WTC11 (cell line): ENCODE measurements around the gene PRKCZ.

Experiments
- JAZF1 ChIP-seq: fragments of 250-450 bp; sonication (Bioruptor Pico); IDR thresholded peaks from 2 replicates; pipeline ENCODE4 v1.9.0; 2021; ENCODE audit warnings: moderate library complexity, mild to moderate bottlenecking, inconsistent platforms
- RORB ChIP-seq: fragments of 250-450 bp; sonication (Bioruptor Pico); IDR thresholded peaks from 2 replicates; pipeline ENCODE4 v1.9.0; 2021; ENCODE audit warnings: mild to moderate bottlenecking
- SMAD4 ChIP-seq: sonication (generic); formaldehyde crosslinking; IDR thresholded peaks from 2 replicates; pipeline ENCODE4 v1.8.0; 2022; ENCODE audit warnings: mild to moderate bottlenecking, missing genetic modification reagents
- TCF7 ChIP-seq: sonication (generic); formaldehyde crosslinking; IDR thresholded peaks from 2 replicates; pipeline ENCODE4 v1.8.0; 2022; ENCODE audit warnings: mild to moderate bottlenecking, low read depth, missing genetic modification reagents, moderate library complexity
- ZNF121 ChIP-seq: sonication (generic); formaldehyde crosslinking; IDR thresholded peaks from 2 replicates; pipeline ENCODE4 v1.8.0; 2023; ENCODE audit warnings: missing genetic modification reagents
- ZNF138 ChIP-seq: sonication (generic); formaldehyde crosslinking; conservative IDR thresholded peaks from 2 replicates; pipeline ENCODE4 v1.8.1; 2022; ENCODE audit warnings: mild to moderate bottlenecking, moderate library complexity, missing genetic modification reagents
- TF ChIP-seq, protein P1 (sequence below): fragments of 200-600 bp; IDR thresholded peaks from 2 replicates; pipeline ENCODE4 v1.8.0; 2022; ENCODE audit warnings: antibody characterized with exemption
- TF ChIP-seq, protein P2 (sequence below): sonication (generic); formaldehyde crosslinking; IDR thresholded peaks from 2 replicates; pipeline ENCODE4 v1.8.1; 2023; ENCODE audit warnings: mild to moderate bottlenecking, missing genetic modification reagents

- TF ChIP-seq, protein P1, sequence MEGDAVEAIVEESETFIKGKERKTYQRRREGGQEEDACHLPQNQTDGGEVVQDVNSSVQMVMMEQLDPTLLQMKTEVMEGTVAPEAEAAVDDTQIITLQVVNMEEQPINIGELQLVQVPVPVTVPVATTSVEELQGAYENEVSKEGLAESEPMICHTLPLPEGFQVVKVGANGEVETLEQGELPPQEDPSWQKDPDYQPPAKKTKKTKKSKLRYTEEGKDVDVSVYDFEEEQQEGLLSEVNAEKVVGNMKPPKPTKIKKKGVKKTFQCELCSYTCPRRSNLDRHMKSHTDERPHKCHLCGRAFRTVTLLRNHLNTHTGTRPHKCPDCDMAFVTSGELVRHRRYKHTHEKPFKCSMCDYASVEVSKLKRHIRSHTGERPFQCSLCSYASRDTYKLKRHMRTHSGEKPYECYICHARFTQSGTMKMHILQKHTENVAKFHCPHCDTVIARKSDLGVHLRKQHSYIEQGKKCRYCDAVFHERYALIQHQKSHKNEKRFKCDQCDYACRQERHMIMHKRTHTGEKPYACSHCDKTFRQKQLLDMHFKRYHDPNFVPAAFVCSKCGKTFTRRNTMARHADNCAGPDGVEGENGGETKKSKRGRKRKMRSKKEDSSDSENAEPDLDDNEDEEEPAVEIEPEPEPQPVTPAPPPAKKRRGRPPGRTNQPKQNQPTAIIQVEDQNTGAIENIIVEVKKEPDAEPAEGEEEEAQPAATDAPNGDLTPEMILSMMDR = no peak
- TF ChIP-seq JAZF1 (CRISPR knock-in tag) (no peak), SMAD4 (CRISPR knock-in tag) (no peak), ZNF121 (CRISPR knock-in tag) (no peak), RORB (CRISPR knock-in tag) (no peak), ZNF138 (CRISPR knock-in tag) (no peak), TCF7 (CRISPR knock-in tag) (no peak)
- TF ChIP-seq, protein P2, sequence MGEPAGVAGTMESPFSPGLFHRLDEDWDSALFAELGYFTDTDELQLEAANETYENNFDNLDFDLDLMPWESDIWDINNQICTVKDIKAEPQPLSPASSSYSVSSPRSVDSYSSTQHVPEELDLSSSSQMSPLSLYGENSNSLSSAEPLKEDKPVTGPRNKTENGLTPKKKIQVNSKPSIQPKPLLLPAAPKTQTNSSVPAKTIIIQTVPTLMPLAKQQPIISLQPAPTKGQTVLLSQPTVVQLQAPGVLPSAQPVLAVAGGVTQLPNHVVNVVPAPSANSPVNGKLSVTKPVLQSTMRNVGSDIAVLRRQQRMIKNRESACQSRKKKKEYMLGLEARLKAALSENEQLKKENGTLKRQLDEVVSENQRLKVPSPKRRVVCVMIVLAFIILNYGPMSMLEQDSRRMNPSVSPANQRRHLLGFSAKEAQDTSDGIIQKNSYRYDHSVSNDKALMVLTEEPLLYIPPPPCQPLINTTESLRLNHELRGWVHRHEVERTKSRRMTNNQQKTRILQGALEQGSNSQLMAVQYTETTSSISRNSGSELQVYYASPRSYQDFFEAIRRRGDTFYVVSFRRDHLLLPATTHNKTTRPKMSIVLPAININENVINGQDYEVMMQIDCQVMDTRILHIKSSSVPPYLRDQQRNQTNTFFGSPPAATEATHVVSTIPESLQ (CRISPR knock-in tag) = no peak
Measured at GRCh38 chr1:2045468-2046173, 4.6 kb upstream of the PRKCZ start.
